Stimulated activated CD8-positive, alpha-beta memory T cell treated with anti-CD3 and anti-CD28 coated beads, Interleukin-4, amount 100 ng/mL, for 4 hours (primary cell): Measurements from ENCODE around the gene PDIA2.

Source experiments
- DNase-seq, 2 donors: peaks; one replicate each; pipeline ENCODE4 v3.0.0-alpha.2; 2020; ENCODE audit warnings: low read depth in 2 of 2, low spot score in 1 of 2

The PDIA2 gene

DNA sequence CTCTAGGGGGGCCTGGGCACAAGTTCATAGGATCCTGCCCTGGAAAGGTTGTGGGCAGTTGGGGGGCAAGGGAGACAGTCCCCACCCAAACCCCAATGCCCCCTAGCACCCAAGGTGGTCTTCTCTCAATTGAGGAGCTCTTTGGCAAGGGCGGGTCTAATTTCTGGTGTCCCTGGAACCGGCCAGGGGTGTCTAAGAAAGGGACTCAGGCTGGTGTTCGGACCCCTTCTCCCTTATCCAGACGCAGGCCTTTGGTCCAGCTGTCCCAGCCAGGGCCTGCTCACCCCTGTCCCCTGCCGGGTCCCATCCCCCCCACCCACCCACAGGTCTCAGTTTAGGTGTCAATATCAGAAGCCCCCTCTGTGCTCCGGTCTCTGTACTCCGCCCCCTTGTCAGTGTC, 3.4 kb upstream of the PDIA2 start:
- no peak for DNase-seq

DNA sequence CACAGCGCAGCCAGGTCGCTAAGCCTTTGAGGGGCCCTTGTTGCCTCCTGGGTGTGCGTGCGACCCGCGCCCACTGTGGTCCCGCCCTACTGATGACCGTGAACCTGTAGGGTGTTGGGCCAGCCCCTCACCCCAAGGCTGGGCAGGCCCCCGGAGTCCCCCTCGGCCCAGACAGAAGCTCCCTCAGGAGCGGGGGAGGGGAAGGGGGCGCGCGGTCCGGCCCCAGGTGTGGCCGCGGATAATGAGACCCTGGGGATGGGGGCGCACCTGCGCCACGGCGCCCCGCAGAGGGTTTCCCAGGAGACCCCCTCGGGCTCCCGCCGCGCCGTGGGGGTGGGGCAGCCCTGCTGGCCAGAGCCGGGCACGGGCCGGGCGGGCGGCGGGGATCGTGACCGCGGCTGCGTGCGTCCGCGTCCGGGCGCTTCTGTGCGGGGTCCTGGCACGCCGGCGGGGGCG, 2.9 kb upstream of the PDIA2 start:
- DNase-seq = no peak

DNA sequence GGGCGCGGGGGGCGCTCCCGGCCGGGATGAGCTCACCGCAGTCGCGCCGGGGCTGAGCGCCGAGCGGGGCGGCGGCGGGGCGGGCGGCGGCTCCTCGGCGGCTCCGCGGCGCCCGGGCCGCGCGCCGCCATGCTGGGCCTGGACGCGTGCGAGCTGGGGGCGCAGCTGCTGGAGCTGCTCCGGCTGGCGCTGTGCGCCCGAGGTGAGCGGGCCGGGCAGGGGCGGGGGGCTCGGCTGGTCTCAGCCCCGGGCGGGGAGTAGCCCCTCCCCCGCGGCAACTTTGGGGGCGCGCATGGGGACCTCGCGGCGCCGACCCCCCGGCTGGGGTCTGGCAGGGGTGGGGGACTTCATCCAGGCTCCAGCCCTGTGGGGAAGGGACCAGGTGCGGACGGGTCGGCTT, 2.4 kb upstream of the PDIA2 start, which contains the start of gene ARHGDIG:
ARHGDIG (plus strand) TSS at position 40 of the 400 bp plus-strand sequence; CDS start at position 130, 90 bp downstream.
- DNase-seq = no peak

DNA sequence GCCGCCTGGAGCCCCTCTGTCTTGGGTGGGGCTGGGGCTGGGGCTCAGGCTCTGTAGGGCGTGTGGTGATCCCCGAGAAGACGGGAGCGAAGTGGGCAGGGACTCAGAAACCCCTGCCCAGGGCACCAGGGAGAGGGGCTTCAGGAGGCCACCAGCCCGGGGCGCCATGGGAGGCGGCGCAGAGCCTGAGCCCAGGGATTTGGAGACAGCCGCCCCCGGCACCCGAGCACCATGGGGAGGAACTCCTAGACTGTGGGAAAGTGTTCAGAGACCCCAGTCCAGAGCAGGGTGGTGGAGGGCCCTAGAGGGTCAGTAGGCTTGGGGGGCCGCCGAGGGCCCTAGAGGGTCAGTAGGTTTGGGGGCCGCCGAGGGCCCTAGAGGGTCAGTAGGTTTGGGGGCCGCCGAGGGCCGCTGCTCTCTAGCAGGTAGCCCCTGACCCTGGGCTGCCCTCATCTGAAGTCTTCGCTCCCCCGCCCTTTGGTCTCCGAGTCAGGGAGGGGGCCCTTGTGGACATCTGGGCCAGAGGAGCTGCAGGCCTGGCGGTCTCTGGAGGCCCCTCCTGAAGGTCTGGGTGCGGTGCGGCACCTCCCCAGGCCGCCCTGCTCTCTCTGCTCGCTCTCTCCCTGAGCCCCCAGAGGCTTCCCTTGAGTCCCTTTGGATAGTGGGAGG, 1.8 kb upstream of the PDIA2 start:
- DNase-seq = no peak

DNA sequence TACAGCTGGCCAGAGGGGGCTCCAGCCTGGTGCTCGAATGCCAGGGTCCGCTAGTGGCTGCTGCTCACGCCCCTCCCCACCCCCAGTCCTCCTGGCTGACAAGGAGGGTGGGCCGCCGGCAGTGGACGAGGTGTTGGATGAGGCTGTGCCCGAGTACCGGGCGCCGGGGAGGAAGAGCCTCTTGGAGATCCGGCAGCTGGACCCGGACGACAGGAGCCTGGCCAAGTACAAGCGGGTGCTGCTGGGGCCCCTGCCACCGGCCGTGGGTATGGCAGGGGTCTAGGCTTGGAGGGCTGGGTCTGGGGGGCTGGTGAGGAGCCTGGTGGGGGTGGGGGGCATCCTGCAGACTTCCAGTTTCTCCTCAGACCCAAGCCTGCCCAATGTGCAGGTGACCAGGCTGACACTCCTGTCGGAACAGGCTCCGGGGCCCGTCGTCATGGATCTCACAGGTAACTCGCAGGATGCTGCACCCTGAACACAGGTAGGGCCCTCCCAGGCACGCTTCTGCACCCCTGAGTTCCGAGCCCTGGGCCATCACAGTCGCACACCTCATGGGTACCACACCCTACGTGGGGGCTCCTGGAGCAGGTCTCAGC, 1.2 kb upstream of the PDIA2 start:
- no peak for DNase-seq

DNA sequence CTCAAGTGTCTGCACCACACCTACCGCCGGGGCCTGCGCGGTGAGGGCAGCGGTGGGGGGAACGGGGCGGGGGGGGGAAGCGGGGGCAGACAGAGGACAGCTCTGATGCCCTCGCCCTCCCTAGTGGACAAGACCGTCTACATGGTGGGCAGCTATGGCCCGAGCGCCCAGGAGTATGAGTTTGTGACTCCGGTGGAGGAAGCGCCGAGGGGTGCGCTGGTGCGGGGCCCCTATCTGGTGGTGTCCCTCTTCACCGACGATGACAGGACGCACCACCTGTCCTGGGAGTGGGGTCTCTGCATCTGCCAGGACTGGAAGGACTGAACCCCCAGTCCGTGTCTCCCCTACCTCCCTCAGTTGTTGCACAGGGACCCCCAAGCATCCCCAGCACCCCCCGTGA, 473 bp upstream of the PDIA2 start:
- no peak for DNase-seq

DNA sequence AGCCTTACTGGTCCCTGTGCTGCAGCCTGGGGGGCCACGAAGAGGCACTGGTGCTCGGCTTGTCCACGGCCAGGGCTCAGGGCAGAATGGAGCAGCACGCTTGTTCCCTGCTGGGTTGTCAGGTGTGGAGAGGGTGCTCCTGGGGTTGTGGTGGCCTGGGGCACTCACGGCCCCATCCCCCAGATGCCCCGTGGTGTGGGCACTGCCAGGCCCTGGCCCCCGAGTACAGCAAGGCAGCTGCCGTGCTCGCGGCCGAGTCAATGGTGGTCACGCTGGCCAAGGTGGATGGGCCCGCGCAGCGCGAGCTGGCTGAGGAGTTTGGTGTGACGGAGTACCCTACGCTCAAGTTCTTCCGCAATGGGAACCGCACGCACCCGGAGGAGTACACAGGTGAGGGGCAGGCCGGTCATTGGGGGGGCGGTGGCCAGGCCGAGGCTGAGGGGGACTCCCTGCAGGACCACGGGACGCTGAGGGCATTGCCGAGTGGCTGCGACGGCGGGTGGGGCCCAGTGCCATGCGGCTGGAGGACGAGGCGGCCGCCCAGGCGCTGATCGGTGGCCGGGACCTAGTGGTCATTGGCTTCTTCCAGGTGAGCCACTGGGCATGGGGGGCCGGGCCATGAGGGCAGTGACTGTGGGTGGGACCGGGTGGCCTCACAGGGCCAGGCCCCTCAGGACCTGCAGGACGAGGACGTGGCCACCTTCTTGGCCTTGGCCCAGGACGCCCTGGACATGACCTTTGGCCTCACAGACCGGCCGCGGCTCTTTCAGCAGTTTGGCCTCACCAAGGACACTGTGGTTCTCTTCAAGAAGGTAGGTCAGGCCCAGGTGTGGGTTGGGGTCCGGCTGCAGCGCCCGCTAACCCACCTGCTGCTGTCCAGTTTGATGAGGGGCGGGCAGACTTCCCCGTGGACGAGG, 1.5 kb downstream of the PDIA2 start:
- DNase-seq = no peak

DNA sequence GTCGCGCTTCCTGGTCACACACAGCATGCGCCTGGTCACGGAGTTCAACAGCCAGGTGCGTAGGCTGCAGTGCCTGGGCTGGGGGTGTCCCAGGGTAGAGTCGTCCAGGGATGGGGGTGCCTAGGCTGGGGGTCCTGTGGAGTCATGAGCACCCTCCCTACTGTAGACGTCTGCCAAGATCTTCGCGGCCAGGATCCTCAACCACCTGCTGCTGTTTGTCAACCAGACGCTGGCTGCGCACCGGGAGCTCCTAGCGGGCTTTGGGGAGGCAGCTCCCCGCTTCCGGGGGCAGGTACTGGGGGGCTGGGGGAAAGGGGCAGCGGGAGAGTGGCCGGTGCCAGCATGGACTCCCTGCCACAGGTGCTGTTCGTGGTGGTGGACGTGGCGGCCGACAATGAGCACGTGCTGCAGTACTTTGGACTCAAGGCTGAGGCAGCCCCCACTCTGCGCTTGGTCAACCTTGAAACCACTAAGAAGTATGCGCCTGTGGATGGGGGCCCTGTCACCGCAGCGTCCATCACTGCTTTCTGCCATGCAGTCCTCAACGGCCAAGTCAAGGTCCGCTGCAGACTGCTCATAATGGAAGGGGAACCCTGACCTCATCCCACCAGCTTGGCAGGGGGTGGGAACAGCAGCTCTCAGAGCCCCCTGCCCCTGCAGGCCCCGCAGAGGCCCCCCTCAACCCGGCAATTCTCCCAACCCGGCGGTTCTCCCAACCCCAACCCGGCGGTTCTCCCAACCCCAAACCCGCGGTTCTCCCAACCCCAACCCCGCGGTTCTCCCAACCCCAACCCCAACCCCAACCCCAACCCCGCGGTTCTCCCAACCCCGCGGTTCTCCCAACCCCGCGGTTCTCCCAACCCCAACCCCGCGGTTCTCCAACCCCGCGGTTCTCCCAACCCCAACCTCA, 2.4 kb downstream of the PDIA2 start:
- DNase-seq = no peak

DNA sequence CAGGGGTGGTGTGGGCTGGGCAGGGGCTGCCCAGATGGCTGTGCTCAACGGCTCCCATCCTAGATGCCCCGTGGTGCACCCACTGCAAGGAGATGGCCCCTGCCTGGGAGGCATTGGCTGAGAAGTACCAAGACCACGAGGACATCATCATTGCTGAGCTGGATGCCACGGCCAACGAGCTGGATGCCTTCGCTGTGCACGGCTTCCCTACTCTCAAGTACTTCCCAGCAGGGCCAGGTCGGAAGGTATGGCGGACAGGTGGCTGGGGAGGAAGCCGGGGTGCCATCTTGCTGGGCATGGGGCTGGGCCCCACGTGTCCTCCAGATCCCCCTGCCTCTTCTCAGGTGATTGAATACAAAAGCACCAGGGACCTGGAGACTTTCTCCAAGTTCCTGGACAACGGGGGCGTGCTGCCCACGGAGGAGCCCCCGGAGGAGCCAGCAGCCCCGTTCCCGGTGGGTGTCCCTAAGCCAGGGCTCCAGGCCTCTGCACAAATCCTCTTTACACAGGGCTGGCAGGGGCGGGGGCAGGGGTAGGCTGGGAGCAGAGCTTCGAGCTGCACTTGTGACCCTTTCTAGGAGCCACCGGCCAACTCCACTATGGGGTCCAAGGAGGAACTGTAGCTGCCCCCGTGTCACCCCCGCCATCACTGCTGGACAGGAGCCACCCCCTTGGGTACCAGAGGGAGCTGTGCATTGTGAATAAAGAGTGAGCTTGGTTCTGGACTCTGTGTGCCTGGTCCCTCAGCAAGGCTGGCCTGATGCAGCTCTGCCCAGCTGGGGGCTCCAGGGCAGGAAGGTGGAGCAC, 3.7 kb downstream of the PDIA2 start:
- DNase-seq = no peak

DNA sequence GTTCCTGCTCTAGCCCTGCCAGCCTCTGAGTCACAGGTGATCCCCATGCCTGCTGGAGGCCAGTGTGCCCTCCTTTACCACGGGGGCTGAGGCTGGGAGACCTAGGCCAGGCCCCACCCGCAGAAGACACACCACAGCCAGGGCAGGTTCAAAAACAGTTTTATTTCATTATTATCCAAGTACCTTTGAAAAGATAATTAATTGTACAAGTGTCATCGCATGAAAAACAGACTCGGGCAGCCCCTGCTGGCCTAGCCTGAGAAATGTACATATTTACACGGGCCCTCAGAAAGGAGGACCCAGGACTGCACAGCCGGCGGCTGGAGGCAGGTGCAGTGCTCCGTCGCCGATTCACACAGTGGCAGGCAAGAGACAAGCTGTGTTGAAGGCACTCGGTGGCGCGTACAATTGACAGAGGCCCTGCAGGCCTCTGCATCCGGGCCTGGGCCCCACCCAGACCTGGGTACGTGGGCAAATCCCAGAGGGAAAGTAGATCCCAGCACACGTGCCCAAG, 4.4 kb downstream of the PDIA2 start:
- DNase-seq = no peak

DNA sequence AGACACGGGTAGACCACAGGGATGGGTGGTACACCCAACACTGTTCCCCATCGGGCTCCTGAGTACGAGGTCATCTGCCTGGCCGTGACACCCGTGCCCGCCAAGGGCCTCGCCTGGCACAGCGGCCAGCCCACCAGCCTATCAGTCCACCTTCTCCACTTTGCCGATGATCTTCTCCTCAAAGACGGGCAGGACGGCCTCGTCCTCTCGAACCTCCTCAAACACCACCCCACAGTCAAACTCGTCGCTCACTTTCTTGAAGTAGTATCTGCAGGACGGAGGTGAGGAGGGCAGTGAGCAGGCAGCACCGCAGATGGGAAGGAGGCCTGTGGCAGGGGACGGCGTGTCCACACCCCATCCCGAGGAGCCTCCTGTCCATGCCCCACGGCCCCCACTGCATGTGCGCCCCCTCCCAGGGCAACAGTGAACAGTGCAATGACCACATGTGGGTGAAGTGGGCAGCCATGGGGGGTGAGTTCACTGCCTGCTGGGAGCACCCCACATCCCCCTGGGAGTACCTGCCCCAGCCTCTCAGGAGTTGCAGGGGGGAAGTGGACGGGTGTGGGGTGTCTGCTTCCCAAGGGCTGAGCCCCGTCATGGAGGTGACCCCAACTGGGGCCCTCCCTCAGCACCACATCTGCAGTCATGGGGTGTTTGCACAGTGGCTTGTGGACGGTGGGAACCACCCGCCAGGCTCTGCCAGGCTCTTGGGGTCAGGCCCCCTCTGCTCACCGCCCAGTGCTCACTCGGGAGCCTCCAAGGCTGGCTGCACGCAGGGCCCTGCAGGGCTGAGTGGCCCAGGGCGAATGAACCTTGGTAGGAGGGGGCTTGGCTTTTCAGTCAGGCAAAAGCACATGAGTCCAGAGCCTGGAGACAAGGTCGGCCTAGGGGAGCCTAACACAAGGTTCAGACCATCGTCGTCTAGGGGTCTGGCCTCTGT, 5.3 kb downstream of the PDIA2 start:
- DNase-seq = no peak

DNA sequence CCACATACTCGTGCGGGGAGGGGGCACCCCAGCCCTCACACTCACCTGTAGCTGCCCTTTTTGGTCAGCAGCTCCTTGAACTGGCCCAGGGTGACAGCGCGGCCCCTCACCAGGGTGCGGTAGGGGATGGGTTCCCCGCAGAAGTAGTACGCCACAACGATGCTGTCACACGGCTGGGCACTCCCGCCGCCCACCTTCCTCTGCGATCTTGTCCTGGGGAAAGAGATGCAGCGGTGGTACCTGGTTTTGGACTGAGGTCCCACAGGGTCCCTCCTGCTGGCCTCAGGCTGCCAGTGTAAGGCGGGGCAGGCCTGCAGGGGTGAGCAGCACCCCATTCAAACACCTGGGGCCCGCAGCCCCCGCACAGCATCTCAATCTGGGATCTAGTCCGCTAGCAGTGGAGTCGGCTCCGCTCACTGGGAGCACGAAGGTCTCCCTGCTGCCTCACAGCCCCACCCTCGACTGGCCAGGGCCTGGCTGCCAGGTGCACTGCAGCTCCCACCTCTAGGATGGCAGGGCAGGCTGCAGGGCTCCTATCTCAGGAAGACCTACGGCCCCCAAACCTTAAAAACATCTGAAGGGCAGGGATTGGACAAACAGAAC, 6.5 kb downstream of the PDIA2 start:
- no peak for DNase-seq

DNA sequence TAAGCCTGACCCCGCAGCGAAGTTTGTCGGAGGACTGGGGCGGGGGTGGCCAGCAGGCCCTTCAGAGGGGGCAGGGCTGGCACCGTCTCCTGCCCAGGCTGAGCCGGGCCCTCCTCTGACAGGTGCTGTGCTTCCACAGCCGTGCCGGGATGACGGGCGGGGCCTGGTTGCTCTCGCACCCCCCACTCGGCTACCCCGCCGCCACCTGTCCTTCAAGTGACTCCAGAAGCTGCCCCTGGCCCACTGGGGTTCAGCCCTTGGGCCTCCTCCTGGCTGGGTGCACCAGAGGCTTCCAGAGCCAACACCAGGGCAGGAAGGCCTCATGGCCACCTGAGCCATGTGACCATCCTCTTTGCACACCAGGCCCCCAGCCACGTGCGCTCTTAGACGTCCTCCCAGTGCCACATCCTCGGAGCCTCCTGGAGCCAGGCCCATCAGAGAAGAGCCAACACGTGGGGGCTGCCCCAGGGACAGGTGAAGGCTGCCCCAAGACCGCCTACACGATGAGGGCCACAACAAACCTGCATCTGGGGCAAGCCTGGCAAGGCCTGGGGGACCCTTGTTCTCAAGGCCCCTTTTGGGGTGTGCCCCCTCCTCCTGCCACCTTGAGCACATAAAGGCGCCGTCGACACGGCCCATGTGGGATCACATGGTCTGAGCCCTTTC, 7.2 kb downstream of the PDIA2 start:
- no peak for DNase-seq

DNA sequence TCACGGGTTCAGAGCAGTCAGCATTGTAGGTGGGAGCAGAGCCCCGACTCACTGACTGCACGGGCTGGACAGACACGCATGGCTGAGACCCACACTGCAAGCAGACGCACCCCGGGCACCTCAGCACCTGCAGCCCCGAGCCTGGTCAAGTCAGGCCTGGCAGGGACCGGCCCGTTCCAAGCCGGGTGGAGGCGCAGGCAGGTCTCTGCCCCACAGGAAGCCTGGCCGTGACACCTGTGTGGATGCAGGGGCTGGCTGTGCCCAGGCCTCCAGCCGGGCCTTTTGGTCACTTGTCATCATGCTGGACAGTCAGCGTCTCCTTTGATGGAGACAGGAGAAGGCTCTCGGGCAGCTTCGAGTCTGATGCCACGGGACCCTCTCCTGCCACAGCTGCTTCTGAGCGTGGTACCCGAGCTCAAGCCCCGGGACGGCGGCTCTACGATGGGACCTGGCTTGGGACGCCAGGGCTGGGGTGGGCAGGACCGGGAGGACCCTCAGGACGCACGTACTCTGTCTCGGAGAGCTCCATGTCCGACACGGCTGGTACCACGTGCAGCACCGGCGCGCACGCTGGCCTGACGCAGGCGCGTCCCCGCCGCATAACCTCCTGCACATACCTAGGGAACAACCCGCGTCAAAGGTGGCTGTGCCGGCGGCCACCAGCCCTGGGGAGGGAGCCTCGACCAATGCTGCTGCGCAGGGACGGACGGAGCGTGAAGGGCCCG, 7.9 kb downstream of the PDIA2 start:
- DNase-seq = no peak

DNA sequence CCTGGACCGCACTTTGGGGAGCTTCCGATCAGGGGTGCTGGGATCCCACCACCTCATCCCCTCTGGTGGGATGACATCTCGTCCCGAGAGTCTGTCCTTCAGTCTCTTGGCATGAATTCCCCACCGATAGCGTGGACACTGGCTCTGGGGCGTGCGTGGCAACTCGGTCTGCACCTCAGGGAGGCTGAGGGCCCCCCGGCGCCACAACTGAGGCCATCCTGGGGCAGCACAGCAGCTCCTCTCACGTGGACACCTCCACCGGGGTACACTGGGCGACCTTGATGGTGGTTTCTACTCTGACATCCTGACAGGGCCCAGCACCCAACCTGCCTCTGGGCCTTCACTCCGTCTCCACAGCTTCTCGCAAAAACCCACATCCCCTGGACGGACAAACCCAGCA, 8.6 kb downstream of the PDIA2 start:
- DNase-seq = no peak

DNA sequence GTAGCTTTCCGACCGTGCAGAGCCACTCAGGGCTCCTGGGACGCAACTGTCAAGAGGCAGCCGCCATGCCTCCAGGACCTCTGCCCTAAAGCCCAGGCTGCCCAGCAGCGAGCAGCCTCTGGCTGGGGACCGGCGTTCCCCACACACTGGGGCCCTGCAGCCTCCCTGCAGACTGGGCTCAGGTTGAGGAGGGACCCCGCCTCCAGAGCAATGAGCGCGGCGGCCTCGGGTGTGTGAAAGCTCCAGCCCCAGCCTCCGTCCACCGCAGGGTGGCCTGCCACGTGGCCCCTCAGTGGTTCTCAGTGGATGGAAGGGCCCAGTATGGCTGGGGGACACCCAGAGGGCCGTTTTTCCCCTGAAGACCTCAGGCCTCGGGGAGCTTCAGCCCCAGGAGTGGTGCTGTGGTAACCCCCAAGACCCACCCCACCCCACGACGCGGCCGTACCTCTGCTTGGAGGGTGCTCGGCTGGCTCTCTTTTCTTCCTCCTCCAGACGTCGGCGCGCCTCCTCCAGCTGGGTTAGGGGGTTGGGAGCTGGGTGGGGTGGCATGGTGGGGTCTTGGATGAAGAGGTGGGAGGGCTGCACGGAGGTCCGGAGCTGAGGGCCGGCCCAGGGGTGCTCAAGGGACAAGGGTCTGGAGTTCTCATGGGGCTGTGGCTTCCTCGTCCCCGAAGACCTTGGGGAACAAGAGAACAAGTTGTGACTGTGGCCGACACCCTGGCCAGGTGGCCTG, 10.2 kb downstream of the PDIA2 start:
- no peak for DNase-seq

DNA sequence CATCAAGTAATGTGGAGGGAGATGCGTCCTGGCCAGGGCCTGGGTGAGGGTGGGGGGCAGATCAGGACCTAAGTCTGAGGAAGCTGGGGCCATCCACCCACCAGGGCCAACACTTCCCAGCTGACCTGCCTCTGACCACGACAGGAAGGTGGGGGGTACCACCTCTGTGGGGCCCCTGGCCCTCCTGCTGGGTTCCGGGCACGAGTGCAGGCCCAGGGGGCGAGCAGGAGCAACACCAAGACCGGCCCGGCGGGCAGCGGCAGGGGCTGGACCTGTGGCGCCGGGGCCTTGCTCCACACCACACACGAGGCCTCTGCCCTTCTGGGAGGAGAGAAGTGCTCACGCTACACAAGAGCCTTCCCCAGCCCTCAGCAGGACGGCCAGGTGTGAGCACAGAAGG, 13.3 kb downstream of the PDIA2 start:
- DNase-seq = no peak
